ENCODE measurements around the gene APOC4.

APOC4 gene

GRCh38 chr19:44993926-44994537 lies 52.0 kb downstream of the APOC4 start:
- no peak for DNase-seq (ENCODE audit: low spot score)
